H9 (cell line): Measurements from ENCODE around the gene KIF26A. TPM values are rescaled to one million over a fixed set of nuclear protein-coding genes. Genes with fewer than 3 reads are reported as not detected.

ENCODE experiments used
- DNase-seq: peaks from one replicate; pipeline ENCODE4 v3.0.0-alpha.2; 2017
- H2AFZ ChIP-seq: one replicate; pipeline ENCODE4 v1.6.1; 2013; ENCODE audit warnings: mild to moderate bottlenecking, low read length, control low read depth, moderate library complexity
- H2AK5ac ChIP-seq: 2 replicates; pipeline ENCODE4 v1.6.1; 2013; ENCODE audit warnings: low read length, control low read depth, mixed read lengths; ENCODE audit not compliant: insufficient read length
- H2BK120ac ChIP-seq: one replicate; pipeline ENCODE4 v1.6.1; 2013; ENCODE audit warnings: low read depth, mild to moderate bottlenecking, low read length, control low read depth, inconsistent platforms; ENCODE audit not compliant: poor library complexity, severe bottlenecking
- H2BK12ac ChIP-seq: 2 replicates; pipeline ENCODE4 v1.6.1; 2013; ENCODE audit warnings: low read length, control low read depth, mixed read lengths, low read depth; ENCODE audit not compliant: insufficient read length
- H2BK15ac ChIP-seq: 2 replicates; pipeline ENCODE4 v1.6.1; 2013; ENCODE audit warnings: low read depth, low read length, control low read depth
- H2BK20ac ChIP-seq: one replicate; pipeline ENCODE4 v1.6.1; 2013; ENCODE audit warnings: low read depth, mild to moderate bottlenecking, low read length, control low read depth, inconsistent platforms; ENCODE audit not compliant: poor library complexity, severe bottlenecking
- H2BK5ac ChIP-seq: 2 replicates; pipeline ENCODE4 v1.6.1; 2013; ENCODE audit warnings: low read length, control low read depth, mixed read lengths; ENCODE audit not compliant: insufficient read length
- H3K14ac ChIP-seq: 2 replicates; pipeline ENCODE4 v1.6.1; 2013; ENCODE audit warnings: low read length, control low read depth; ENCODE audit not compliant: insufficient read depth
- H3K18ac ChIP-seq: 2 replicates; pipeline ENCODE4 v1.6.1; 2013; ENCODE audit warnings: low read depth, mild to moderate bottlenecking, mixed read lengths, low read length, control low read depth; ENCODE audit not compliant: insufficient read length
- H3K23ac ChIP-seq: 2 replicates; pipeline ENCODE4 v1.6.1; 2013; ENCODE audit warnings: low read length, control low read depth, mixed read lengths, low read depth; ENCODE audit not compliant: insufficient read length
- H3K23me2 ChIP-seq: 2 replicates; pipeline ENCODE4 v1.6.1; 2013; ENCODE audit warnings: low read depth, mild to moderate bottlenecking, mixed read lengths, low read length, control low read depth; ENCODE audit not compliant: insufficient read length, poor library complexity, severe bottlenecking
- H3K27ac ChIP-seq: 2 replicates; pipeline ENCODE4 v1.5.1; 2013; ENCODE audit warnings: low read length, control low read depth, mixed read lengths, low read depth; ENCODE audit not compliant: insufficient read length
- H3K27me3 ChIP-seq: 2 replicates; pipeline ENCODE4 v1.6.1; 2013; ENCODE audit warnings: low read length, control low read depth, inconsistent platforms; ENCODE audit not compliant: insufficient read depth
- H3K4ac ChIP-seq: 2 replicates; pipeline ENCODE4 v1.6.1; 2013; ENCODE audit warnings: low read depth, mild to moderate bottlenecking, control low read depth, inconsistent platforms, low read length, moderate library complexity
- H3K4me1 ChIP-seq: 2 replicates; pipeline ENCODE4 v1.6.1; 2013; ENCODE audit warnings: low read length, control low read depth, inconsistent platforms; ENCODE audit not compliant: insufficient read depth
- H3K4me2 ChIP-seq: 2 replicates; pipeline ENCODE4 v1.6.1; 2013; ENCODE audit warnings: low read length, control low read depth, mixed read lengths; ENCODE audit not compliant: insufficient read length, insufficient read depth
- H3K56ac ChIP-seq: 2 replicates; pipeline ENCODE4 v1.6.1; 2013; ENCODE audit warnings: low read depth, mild to moderate bottlenecking, mixed read lengths, low read length, control low read depth; ENCODE audit not compliant: insufficient read length
- H3K79me1 ChIP-seq: 2 replicates; pipeline ENCODE4 v1.6.1; 2013; ENCODE audit warnings: low read depth, mild to moderate bottlenecking, moderate library complexity, low read length, control low read depth, inconsistent platforms; ENCODE audit not compliant: insufficient read depth, poor library complexity, severe bottlenecking
- H3K79me2 ChIP-seq: 2 replicates; pipeline ENCODE4 v1.6.1; 2013; ENCODE audit warnings: low read length, control low read depth, inconsistent platforms; ENCODE audit not compliant: insufficient read depth
- H3K9ac ChIP-seq: 2 replicates; pipeline ENCODE4 v1.6.1; 2013; ENCODE audit warnings: low read length, control low read depth, mixed read lengths; ENCODE audit not compliant: insufficient read length; ENCODE audit errors: extremely low read depth
- H3K9me3 ChIP-seq: one replicate; pipeline ENCODE4 v1.6.1; 2013; ENCODE audit warnings: low read depth, low read length, inconsistent platforms; ENCODE audit not compliant: control insufficient read depth
- H3T11ph ChIP-seq: one replicate; pipeline ENCODE4 v1.6.1; 2013; ENCODE audit warnings: mild to moderate bottlenecking, low read length, control low read depth, inconsistent platforms
- H4K20me1 ChIP-seq: one replicate; pipeline ENCODE4 v1.6.1; 2013; ENCODE audit not compliant: control insufficient read depth, insufficient read length, insufficient read depth
- H4K5ac ChIP-seq: 2 replicates; pipeline ENCODE4 v1.6.1; 2013; ENCODE audit warnings: low read depth, mild to moderate bottlenecking, mixed read lengths, low read length, control low read depth; ENCODE audit not compliant: insufficient read length
- H4K8ac ChIP-seq: replicated peaks from 2 replicates; pipeline ENCODE4 v1.6.1; 2013; ENCODE audit warnings: low read length, control low read depth, mixed read lengths, low read depth; ENCODE audit not compliant: insufficient read length
- H4K91ac ChIP-seq: 2 replicates; pipeline ENCODE4 v1.6.1; 2013; ENCODE audit warnings: low read depth, mild to moderate bottlenecking, moderate library complexity, mixed read lengths, low read length, control low read depth; ENCODE audit not compliant: insufficient read length
- H3K27ac Mint-ChIP-seq, 3 experiments: 2 replicates in 2 of 3; 3 replicates in 1 of 3; pipeline ENCODE4 v1.8.0; 2020 to 2021; ENCODE audit warnings: mixed read lengths in 3 of 3, mild to moderate bottlenecking in 1 of 3, moderate library complexity in 1 of 3
- H3K27me3 Mint-ChIP-seq: 2 replicates; pipeline ENCODE4 v1.8.0; 2021; ENCODE audit warnings: low read depth, mild to moderate bottlenecking, moderate library complexity, mixed read lengths
- H3K36me3 Mint-ChIP-seq, 3 experiments: 2 replicates in 2 of 3; 3 replicates in 1 of 3; pipeline ENCODE4 v1.8.0; 2020 to 2021; ENCODE audit warnings: low read depth in 3 of 3, mixed read lengths in 3 of 3; ENCODE audit not compliant: insufficient read depth in 1 of 3
- H3K4me1 Mint-ChIP-seq, 2 experiments: 2 replicates each; pipeline ENCODE4 v1.8.0; 2020; ENCODE audit warnings: mixed read lengths in 2 of 2
- H3K4me3 Mint-ChIP-seq, 2 experiments: 2 replicates in 1 of 2; 3 replicates in 1 of 2; pipeline ENCODE4 v1.8.0; 2020 to 2021; ENCODE audit warnings: mild to moderate bottlenecking in 2 of 2, mixed read lengths in 2 of 2, moderate library complexity in 1 of 2
- H3K9me3 Mint-ChIP-seq, 2 experiments: 2 replicates in 1 of 2; 3 replicates in 1 of 2; pipeline ENCODE4 v1.8.0; 2020; ENCODE audit warnings: mild to moderate bottlenecking in 2 of 2, mixed read lengths in 2 of 2, moderate library complexity in 1 of 2
- CTCF ChIP-seq: fragments of 200-600 bp; sonication (generic); conservative IDR thresholded peaks from 3 replicates; pipeline ENCODE4 v1.8.0; 2021; ENCODE audit warnings: antibody characterized with exemption, mild to moderate bottlenecking
- WGBS: extraction: QIAGEN DNeasy Blood & Tissue Kit; methylation state at CpG from one replicate; pipeline ENCODE4 v1.1.7; 2013; ENCODE audit warnings: missing lambda C conversion rate, low lambda C conversion rate, mixed read lengths; ENCODE audit not compliant: insufficient read length; ENCODE audit errors: extremely low coverage; 5-methylcytosine and 5-hydroxymethylcytosine counted together
- total RNA-seq: library from RNA; stranded (reverse); gene quantifications from 2 replicates; pipeline ENCODE4 v1.2.1, GENCODE V29; 2021

KIF26A gene
- total RNA-seq, 1 experiment from 2014 or later = 44.2 TPM

- DNase-seq = no peak
- Mint-ChIP-seq H3K27me3 (peaks cover 4% of the 10 kb centered on the region), H3K27ac (no peak overlapping the region), H3K9me3 (no peaks in the 10 kb centered on the region), H3K36me3 (no peaks in the 10 kb centered on the region; a peak in 1 of 7 replicates), H3K4me3 (no peak overlapping the region), H3K4me1 (peaks cover 5 to 6% of the 10 kb centered on the region in 2 experiments)
- Histone ChIP-seq H2BK20ac (no peak overlapping the region), H3K4me1 (no peaks in the 10 kb centered on the region), H3K18ac (no peak overlapping the region), H3K4ac (no peak overlapping the region), H2BK12ac (no peak overlapping the region), H4K8ac (no peak overlapping the region), H4K20me1 (no peaks in the 10 kb centered on the region), H3K4me2 (no peak overlapping the region), H2BK15ac (no peak overlapping the region), H3K9ac (no peak overlapping the region), H2AFZ (no peak overlapping the region), H2AK5ac (no peak overlapping the region), H3K14ac (no peak overlapping the region; the same call in 1 of the 2 replicates), H3K79me2 (no peaks in the 10 kb centered on the region), H2BK120ac (no peak overlapping the region), H3K27me3 (no peaks in the 10 kb centered on the region), H4K5ac (no peak overlapping the region), H2BK5ac (no peak overlapping the region), H4K91ac (no peak overlapping the region), H3K9me3 (no peaks in the 10 kb centered on the region), H3K23me2 (peaks cover 2% of the 10 kb centered on the region), H3T11ph (no peak overlapping the region), H3K56ac (no peak overlapping the region), H3K79me1 (no peaks in the 10 kb centered on the region), H3K23ac (no peak overlapping the region), H3K27ac (no peak overlapping the region)
- TF ChIP-seq CTCF = no peak
- no CpG with 5 or more reads among the region's 20 CpGs for WGBS
Measured at GRCh38 chr14:104192146-104192882, 53.9 kb downstream of the KIF26A start.
